GM19240 (cell line): ENCODE measurements around the gene SMIM30.

ENCODE experiments used
- DNase-seq: peaks from one replicate; pipeline ENCODE4 v3.0.0; 2011; ENCODE audit warnings: low spot score; ENCODE audit not compliant: insufficient read length

The SMIM30 gene

GRCh38 chr7:113109718-113110117 is 8.6 kb downstream of the SMIM30 start:
- no peak for DNase-seq

GRCh38 chr7:113100121-113100603 is 18.2 kb downstream of the SMIM30 start:
- no peak for DNase-seq

DNA sequence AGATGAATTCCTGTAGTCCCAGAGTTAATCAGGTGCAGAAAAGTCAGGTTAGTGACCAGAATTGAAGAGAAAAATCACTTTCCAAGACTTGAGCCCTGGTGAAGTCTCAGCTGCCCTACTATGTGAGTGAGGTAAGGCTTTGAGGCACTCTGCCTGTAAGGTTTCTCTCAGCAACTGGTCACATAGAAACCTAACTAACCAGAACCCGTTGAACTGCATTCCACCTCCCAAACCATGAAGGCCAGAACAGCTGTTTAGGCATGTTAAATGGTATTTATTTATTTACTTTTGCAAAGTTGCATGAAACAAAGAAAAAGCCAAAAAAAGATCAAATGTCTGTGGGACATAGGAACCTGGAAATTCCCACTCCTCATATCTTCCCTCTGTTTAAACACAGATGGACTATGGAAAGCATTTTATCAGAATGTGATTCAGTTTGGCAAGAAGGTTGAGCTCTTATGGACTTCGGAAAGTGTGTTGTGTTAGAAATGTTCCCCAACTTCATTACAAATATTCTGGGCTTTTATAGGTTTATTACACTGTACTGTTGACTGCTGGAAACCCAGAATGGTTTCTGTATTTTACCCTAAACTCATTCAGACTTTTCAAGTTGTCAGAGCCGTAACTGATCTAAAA is 19.0 kb downstream of the SMIM30 start:
- no peak for DNase-seq

- DNase-seq, result no peak
Observed at GRCh38 chr7:113094517-113095249, 23.7 kb downstream of the SMIM30 start.

- no peak for DNase-seq
Observed at GRCh38 chr7:113093561-113093960, 24.8 kb downstream of the SMIM30 start.

GRCh38 chr7:113092762-113093161 is 25.6 kb downstream of the SMIM30 start:
- no peak for DNase-seq

GRCh38 chr7:113087071-113087998 is 31.0 kb downstream of the SMIM30 start:
- no peak for DNase-seq

GRCh38 chr7:113086431-113086888 is 31.9 kb downstream of the SMIM30 start, which contains the start of gene GPR85:
GPR85 (minus strand) TSS chr7:113086827; CDS start chr7:113084721, 2,106 bp downstream.
- peak; percentile 23 for DNase-seq

DNA sequence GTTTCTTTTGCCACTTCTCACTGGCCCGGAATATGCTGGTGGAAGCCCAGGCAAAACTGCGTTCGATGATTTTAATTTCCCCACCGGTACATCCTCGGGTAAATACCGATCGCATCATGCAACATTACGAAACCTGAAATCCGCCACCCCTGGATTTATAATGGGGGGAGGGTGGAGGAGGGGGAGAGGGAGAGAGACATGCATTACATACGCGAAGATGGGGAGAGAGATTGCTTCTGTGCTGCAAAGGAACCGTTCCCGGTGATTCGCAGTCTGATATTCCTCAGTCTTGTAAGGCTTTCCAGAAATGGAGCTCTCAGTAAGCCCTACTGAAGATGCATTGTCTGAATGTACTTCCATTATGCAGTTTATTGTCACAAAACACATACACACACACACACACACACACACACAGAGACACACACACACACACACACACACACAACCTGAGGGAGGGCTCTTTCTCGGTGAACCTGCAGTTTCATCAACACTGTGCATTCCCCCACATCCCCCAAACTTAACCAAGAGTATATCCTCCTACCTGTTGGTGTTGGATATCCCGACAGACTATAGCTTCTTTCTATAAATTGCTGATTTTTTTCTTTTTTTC is 32.5 kb downstream of the SMIM30 start:
- no peak for DNase-seq

- DNase-seq, result no peak
Observed at GRCh38 chr7:113084496-113085172, 33.7 kb downstream of the SMIM30 start.

DNA sequence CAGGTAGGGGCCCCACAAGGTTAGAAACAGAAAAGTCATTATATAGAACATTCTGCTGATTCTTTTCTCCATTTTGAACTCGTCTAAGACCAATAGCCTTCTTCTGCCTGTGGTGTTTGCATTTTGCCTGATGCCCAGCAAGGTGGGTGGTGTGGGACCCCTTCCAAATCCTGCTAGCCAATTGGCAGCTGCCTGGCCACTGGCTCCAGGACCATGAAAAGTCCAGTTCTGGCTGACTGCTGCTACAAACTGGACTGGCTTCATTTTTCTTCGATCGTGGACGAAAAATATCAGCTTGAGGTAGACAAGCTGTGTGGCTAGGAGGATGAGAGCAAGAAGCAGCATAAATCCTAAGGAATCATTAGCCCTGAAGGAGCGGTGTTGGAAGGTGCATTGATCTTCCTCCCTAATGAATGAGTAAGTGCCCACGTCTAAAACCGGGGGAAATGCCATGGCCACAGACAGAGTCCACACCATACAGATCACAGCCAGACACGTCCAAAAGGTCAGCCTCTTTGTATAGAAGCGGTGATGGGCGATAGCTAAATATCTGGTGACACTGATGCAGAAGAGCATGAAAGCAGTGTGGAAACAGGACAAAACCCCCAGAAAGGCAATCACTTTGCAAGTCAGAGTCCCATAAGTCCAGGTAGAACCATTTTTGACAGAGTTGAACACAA is 34.4 kb downstream of the SMIM30 start:
- DNase-seq, result no peak

DNA sequence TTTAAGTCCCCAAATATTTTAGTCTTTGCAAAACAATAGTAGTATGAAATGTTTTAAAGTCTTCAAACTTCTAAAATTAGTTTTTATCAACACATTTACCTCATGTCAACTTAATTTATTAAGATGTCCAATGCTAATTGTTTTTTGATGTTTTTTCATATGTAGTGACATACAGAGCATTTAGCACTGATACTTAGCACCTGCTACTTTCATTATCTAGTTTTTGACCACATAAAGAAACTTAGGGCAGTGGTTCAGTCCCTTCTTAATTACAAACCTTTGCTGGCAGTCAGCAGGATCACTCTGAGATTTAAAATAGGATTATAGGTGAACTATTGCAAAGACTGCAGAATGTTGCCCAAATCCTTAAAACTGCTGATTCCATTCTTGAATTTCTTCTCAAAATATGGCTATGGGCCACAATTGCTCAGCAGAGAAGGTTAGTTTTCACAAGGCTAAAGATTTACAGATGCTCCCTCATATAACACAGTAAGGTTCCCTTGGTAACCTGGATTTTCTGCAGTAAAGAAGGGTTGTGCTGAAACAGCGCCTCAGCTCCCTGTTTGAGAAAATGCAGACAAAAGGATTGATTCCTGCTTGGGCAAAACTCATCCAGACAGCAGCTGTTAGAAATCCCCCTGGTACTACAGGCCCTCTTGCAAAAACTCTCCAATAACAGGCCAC is 35.1 kb downstream of the SMIM30 start:
- no peak for DNase-seq

GRCh38 chr7:113078331-113078730 is 40.0 kb downstream of the SMIM30 start:
- no peak for DNase-seq

- DNase-seq, result no peak
Observed at GRCh38 chr7:113076703-113077102, 41.7 kb downstream of the SMIM30 start.

DNA sequence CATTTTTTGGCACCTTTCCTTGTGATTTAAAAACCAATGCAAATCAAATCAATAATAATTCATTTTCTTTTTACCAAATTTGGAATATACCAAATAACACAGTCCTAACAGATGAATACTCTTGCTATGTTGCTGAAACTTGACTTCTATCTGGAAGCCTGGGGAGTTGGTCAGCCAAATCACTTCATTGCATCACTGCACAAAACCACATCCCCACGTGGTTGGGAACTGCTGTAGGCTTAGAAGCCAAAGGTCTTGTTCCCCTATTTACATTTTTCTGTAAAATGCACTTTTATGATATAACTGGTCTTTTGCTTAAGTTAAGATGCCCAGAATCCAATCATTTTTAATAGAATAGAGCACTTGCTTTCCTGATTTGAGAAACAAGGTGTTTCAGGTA is 46.9 kb downstream of the SMIM30 start:
- no peak for DNase-seq
